Measurements from ENCODE around the gene DBH. TPM values are rescaled to one million over a fixed set of nuclear protein-coding genes. Genes with fewer than 3 reads are reported as not detected.

Gene DBH
- total RNA-seq, 4 donors from 2014 or later = 0.19 TPM; not detected in 3

DNA sequence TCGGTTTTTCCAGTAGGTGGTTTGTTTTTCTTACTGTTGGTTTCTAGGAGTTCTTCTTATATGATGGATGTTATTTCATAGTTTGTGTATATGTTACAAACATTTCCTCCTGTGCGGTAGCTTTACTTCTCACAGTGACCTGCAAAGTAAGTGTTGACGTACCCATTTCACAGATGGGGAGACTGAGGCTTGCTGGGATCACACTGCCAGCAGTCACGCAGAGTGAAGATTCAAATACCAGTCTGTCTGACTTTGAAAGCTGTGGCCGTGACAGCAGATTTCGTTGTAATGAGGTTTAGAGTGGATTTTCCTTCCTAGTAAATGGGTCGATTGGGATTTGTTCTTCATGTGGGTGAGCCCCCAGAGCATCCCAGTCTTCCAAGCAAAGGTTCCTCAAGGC is 13.0 kb downstream of the DBH start:
- TF ChIP-seq, protein P1, sequence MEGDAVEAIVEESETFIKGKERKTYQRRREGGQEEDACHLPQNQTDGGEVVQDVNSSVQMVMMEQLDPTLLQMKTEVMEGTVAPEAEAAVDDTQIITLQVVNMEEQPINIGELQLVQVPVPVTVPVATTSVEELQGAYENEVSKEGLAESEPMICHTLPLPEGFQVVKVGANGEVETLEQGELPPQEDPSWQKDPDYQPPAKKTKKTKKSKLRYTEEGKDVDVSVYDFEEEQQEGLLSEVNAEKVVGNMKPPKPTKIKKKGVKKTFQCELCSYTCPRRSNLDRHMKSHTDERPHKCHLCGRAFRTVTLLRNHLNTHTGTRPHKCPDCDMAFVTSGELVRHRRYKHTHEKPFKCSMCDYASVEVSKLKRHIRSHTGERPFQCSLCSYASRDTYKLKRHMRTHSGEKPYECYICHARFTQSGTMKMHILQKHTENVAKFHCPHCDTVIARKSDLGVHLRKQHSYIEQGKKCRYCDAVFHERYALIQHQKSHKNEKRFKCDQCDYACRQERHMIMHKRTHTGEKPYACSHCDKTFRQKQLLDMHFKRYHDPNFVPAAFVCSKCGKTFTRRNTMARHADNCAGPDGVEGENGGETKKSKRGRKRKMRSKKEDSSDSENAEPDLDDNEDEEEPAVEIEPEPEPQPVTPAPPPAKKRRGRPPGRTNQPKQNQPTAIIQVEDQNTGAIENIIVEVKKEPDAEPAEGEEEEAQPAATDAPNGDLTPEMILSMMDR (IDR thresholded peaks at IDR 0.05) = no peak
- no peak for ATAC-seq (ENCODE audit: low FRiP score)

DNA sequence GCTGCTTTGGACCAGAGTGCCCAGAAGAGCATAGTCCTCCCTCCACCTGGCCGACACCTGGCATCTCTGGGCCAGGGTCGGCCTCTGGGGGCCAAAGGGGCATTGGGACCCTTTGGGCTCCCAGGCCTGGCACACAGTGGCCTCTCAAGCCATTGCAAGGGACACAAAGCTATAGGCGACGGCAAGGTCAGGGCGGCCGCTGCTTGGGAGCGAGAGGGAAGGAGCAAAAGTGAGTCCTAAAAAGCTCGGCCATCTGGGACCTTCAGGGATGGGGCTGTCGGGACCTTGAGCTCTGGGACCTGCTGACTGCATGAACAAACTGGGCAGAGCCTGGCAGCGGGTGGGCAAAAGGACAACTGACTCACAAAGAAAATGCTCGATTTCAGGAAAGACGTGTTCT is 13.9 kb downstream of the DBH start:
- ATAC-seq (ENCODE audit: low FRiP score) = no peak
- TF ChIP-seq, protein P1 (IDR thresholded peaks at IDR 0.05) = no peak
- no peak for DNase-seq (ENCODE audit: low spot score)

More for the DNA sequence above, 13.0 kb downstream of the DBH start:
- DNase-seq (ENCODE audit: low spot score) = no peak

DNA sequence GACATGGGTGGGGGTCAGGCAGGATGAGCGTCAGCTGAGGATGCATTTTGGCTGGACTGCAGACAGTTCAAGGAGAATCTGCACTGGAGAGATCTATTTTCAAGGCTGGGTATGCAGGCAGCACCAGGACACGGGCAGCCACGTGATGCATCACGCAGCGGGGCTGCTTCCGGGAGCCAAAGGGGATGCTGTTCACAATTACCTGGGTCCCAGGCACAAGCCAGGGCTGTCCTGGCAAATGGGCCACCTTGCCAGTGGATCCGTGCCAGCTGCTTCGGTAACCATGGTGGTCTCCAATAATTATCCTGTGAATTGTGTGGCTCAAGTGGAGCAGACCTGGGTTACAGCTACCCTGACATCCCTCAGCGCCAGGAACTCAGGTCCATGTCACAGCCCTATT is 17.5 kb downstream of the DBH start:
- DNase-seq (ENCODE audit: low spot score) (no peak), ATAC-seq (ENCODE audit: low FRiP score) (no peak)
- TF ChIP-seq, protein P1 (IDR thresholded peaks at IDR 0.05) = no peak

DNA sequence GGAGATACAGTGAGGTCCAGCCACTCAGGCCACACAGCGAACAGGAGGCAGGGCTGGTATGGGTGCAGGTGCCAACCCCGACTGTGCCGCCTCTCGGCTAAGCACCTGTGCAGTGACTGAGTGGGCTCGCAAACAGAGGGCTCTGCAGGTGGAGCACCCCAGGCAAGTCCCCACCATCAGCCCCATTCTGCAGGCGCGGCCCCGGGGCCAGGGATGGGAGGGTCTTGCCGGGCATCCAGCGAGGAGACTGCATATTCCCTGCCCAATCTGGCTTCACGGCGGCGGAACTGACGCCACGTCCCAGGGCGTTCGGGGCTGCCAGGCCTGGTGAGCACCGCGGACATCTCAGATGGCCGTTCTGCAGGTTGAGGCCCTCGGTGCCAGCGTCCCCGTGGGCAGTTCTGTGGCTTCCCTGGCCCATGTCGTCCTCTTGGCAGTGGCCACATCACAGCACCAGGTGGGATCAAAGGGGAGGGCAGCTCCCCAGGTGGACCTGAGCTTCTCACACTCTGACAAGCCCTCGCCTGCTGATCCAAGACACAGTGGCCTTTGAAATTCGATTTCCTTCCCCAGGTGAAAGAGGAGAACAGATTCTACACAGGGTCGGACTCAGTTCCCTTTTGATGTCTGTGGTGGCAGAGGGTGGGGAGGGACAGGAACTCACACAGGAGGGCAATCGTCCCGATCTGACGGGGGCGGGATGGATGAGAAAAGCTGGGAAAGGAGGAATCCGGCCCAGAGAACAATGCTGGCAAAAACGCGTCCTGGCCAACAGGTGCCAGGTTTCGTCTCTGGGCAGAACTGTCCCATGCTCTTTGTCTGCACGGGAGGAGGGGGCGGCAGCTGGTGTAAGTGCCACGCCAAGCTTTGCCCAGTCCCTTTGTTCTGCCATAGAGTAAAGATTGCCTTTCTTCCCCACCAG is 18.8 kb downstream of the DBH start:
- no peak for DNase-seq (ENCODE audit: low spot score)
- ATAC-seq (ENCODE audit: low FRiP score) = no peak
- TF ChIP-seq, protein P1 (IDR thresholded peaks at IDR 0.05) = no peak

DNA sequence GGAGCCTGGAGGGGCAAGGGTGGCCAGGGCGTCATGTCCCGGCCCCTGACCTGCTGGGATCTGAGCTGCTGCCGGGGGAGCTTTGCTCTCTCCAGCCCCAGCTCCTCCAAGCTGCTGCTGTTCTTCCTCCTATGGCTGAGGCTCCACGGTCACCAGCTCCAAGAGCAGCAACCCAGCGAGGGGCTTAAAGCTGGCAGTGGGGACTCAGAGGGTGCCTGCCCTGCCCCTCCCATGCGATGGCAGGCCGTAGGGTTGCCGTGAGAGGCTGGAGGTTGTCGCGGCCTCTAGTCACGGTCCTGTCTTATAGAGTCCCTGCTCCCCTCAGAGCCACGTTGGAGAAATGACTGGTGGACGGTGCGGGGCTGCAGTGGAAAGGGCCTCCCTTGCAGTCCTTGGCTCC is 19.5 kb downstream of the DBH start:
- DNase-seq (ENCODE audit: low spot score) (no peak), ATAC-seq (ENCODE audit: low FRiP score) (no peak)
- TF ChIP-seq, protein P1 (IDR thresholded peaks at IDR 0.05) = no peak

DNA sequence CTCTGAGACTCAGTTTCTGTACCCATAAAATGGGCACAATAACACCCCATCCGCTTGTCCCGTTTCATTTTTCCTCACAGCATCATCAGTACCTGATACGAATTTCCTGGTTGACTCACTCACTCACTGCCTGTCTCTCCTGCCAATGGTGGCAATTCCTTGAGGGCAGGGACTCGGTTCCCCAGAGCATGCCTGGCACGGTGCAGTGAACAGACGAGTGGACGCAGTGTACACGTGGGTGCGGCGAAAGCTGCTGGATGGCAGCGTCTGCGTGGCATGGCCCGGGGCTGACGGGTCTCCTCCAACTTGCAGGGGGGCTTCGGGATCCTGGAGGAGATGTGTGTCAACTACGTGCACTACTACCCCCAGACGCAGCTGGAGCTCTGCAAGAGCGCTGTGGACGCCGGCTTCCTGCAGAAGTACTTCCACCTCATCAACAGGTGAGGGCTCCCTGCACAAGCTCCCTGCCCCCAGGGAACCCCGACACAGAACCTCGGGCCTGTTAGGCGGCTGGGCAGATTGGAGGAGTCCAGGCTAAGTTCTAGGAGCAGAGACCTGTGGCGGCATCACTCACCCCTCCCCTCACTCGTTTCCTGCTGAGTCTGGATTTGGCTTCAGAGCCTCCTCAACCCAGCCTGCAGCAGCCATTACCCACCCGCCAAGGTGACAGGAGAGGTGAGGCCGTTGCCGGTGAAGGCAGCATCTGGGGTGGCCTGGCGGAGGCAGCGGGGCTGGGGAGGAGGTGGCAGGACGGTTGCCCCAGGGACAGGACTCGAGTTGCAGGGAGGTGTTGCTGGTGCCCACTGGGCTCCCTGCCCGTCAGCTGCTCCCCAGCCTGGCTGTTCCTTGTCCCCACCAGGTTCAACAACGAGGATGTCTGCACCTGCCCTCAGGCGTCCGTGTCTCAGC is 20.3 kb downstream of the DBH start:
- DNase-seq (ENCODE audit: low spot score) (no peak), ATAC-seq (ENCODE audit: low FRiP score) (no peak)
- TF ChIP-seq, protein P1 (IDR thresholded peaks at IDR 0.05) = no peak

All from omental fat pad (tissue), 4 donors.